HepG2 (cell line): ENCODE results near the gene THRB. TPM values are rescaled to one million over a fixed set of nuclear protein-coding genes. Genes with fewer than 3 reads are reported as not detected.

Source experiments
- ATAC-seq: fragments of 200-7000 bp; cut with Tn5 transposase; 3 replicates; pipeline ENCODE4 v1.9.1; 2020; ENCODE audit warnings: mild to moderate bottlenecking, moderate library complexity
- BruUV-seq: library from RNA; stranded (reverse); fragments of 400-500 nt; replicated peaks from 2 replicates; lab custom pipeline; 2021; lab: Mats Ljungman, UMichigan
- CTCF ChIA-PET: fragments of 300-600 bp; formaldehyde crosslinking; extraction: SDS; loops from one replicate; lab custom pipeline; 2021; ENCODE audit warnings: low total read pairs, inconsistent platforms, low intra/inter-chr PET ratio; lab: Yijun Ruan, JAX
- POLR2A ChIA-PET: fragments of 350-600 bp; sonication (Branson Sonifier 250); formaldehyde crosslinking; loops from one replicate; lab custom pipeline; 2020; ENCODE audit warnings: antibody characterized with exemption, inconsistent platforms; lab: Yijun Ruan, JAX
- DNase-seq: peaks from one replicate; pipeline ENCODE4 v3.0.0-alpha.2; 2015; ENCODE audit warnings: low spot score
- FAIRE-seq: peaks from 3 replicates; lab custom pipeline; 2011; peaks lifted over from hg19 to GRCh38; lab: Jason Lieb, UNC
- H2AFZ ChIP-seq: one replicate; pipeline ENCODE4 v1.6.1; 2011; ENCODE audit warnings: low read length, inconsistent platforms
- H3K27ac ChIP-seq: fragments of 300-600 bp; 3 replicates; pipeline ENCODE4 v1.8.0; 2011; ENCODE audit warnings: mixed run types, mild to moderate bottlenecking, mixed read lengths, low read length, inconsistent platforms; ENCODE audit not compliant: insufficient read depth; ENCODE audit errors: extremely low read length
- H3K27me3 ChIP-seq, 2 experiments: fragments of 200-600 bp in 1 of 2; 2 replicates in 1 of 2; 3 replicates in 1 of 2; pipeline versions ENCODE4 v1.6.0 to v1.8.0; 2011; ENCODE audit warnings: low read length in 2 of 2, mild to moderate bottlenecking in 2 of 2, moderate library complexity in 2 of 2, inconsistent platforms in 1 of 2; ENCODE audit not compliant: insufficient read depth in 2 of 2, control insufficient read depth in 1 of 2
- H3K36me3 ChIP-seq, 2 experiments: fragments of 200-600 bp in 1 of 2; replicated peaks in 1 of 2; 2 replicates in 1 of 2; 3 replicates in 1 of 2; pipeline versions ENCODE4 v1.5.1 to v1.8.0; 2011; ENCODE audit warnings: low read length in 2 of 2, inconsistent platforms in 1 of 2; ENCODE audit not compliant: insufficient read depth in 2 of 2, control insufficient read depth in 1 of 2
- H3K4me1 ChIP-seq: 2 replicates; pipeline ENCODE4 v1.5.1; 2012; ENCODE audit warnings: low read length, inconsistent platforms; ENCODE audit not compliant: insufficient read depth
- H3K4me2 ChIP-seq: 2 replicates; pipeline ENCODE4 v1.6.0; 2011; ENCODE audit warnings: low read depth, low read length, inconsistent platforms
- H3K4me3 ChIP-seq, 3 experiments: fragments of 200-600 bp in 1 of 3; sonication (generic), shearing (Covaris generic) in 1 of 3; replicated peaks in 1 of 3; 2 replicates each; pipeline ENCODE4 v1.5.1; 2011 to 2016; ENCODE audit warnings: low read length in 3 of 3, inconsistent platforms in 2 of 3, low read depth in 2 of 3, mild to moderate bottlenecking in 2 of 3, control low read depth in 1 of 3, mixed read lengths in 1 of 3; ENCODE audit not compliant: insufficient read depth in 1 of 3
- H3K79me2 ChIP-seq: one replicate; pipeline ENCODE4 v1.6.1; 2011; ENCODE audit warnings: low read length, inconsistent platforms; ENCODE audit not compliant: insufficient read depth
- H3K9ac ChIP-seq: 2 replicates; pipeline ENCODE4 v1.6.0; 2011; ENCODE audit warnings: mild to moderate bottlenecking, low read depth, low read length, inconsistent platforms; ENCODE audit not compliant: insufficient read depth
- H3K9me3 ChIP-seq: 2 replicates; pipeline ENCODE4 v1.5.1; 2012; ENCODE audit warnings: mild to moderate bottlenecking, low read length
- H4K20me1 ChIP-seq: 2 replicates; pipeline ENCODE4 v1.6.0; 2011; ENCODE audit warnings: inconsistent platforms, mild to moderate bottlenecking, low read length, moderate library complexity; ENCODE audit not compliant: insufficient read depth
- CBFB ChIP-seq: sonication (generic); formaldehyde crosslinking; IDR thresholded peaks from 2 replicates; pipeline ENCODE4 v1.4.0; 2020; ENCODE audit warnings: missing genetic modification reagents
- CBX2 ChIP-seq, 2 experiments: fragments of 200-600 bp in 1 of 2; sonication (generic); formaldehyde crosslinking in 1 of 2; IDR thresholded peaks; 2 replicates each; pipeline versions ENCODE4 v1.7.0 to v1.8.1; 2018 to 2022; ENCODE audit warnings: low read depth in 2 of 2, low read length in 1 of 2, mild to moderate bottlenecking in 1 of 2, missing genetic modification reagents in 1 of 2
- DMAP1 ChIP-seq: IDR thresholded peaks from 2 replicates; pipeline ENCODE4 v1.6.1; 2016
- HMGXB4 ChIP-seq, 2 experiments: sonication (generic) in 1 of 2; formaldehyde crosslinking in 1 of 2; IDR thresholded peaks; 2 replicates each; pipeline versions ENCODE4 v1.4.0 to v1.6.1; 2018 to 2020; ENCODE audit warnings: missing genetic modification reagents in 2 of 2, borderline replicate concordance in 1 of 2, low read depth in 1 of 2, mild to moderate bottlenecking in 1 of 2, missing biosample characterization in 1 of 2
- HNRNPL ChIP-seq: fragments of 200-400 bp; formaldehyde crosslinking; IDR thresholded peaks from 2 replicates; pipeline ENCODE4 v1.6.1; 2017; ENCODE audit warnings: mild to moderate bottlenecking, low read depth, low read length
- MIXL1 ChIP-seq: IDR thresholded peaks from 2 replicates; pipeline ENCODE4 v1.6.1; 2016
- MYNN ChIP-seq: sonication (generic); formaldehyde crosslinking; IDR thresholded peaks from 2 replicates; pipeline ENCODE4 v1.4.0; 2020; ENCODE audit warnings: mild to moderate bottlenecking, low read depth, missing genetic modification reagents
- PHF20 ChIP-seq: sonication (generic); formaldehyde crosslinking; IDR thresholded peaks from 2 replicates; pipeline ENCODE4 v1.5.0; 2020; ENCODE audit warnings: mild to moderate bottlenecking, missing genetic modification reagents
- RARG ChIP-seq: sonication (generic); formaldehyde crosslinking; IDR thresholded peaks from 2 replicates; pipeline ENCODE4 v1.4.0; 2020; ENCODE audit warnings: low read depth, mild to moderate bottlenecking, missing genetic modification reagents
- THAP9 ChIP-seq: sonication (generic); formaldehyde crosslinking; IDR thresholded peaks from 2 replicates; pipeline ENCODE4; 2020; ENCODE audit warnings: missing genetic modification reagents, mild to moderate bottlenecking, borderline replicate concordance
- YEATS2 ChIP-seq: sonication (generic); formaldehyde crosslinking; IDR thresholded peaks from 2 replicates; pipeline ENCODE4 v1.4.0; 2020; ENCODE audit warnings: missing genetic modification reagents, borderline replicate concordance
- ZBTB43 ChIP-seq: sonication (generic); formaldehyde crosslinking; conservative IDR thresholded peaks from 2 replicates; pipeline ENCODE4 v1.4.0; 2020; ENCODE audit warnings: missing genetic modification reagents
- ZBTB7B ChIP-seq: sonication (generic); formaldehyde crosslinking; IDR thresholded peaks from 2 replicates; pipeline ENCODE4 v1.4.0; 2020; ENCODE audit warnings: missing genetic modification reagents
- ZNF354B ChIP-seq: sonication (generic); formaldehyde crosslinking; IDR thresholded peaks from 2 replicates; pipeline ENCODE4 v1.8.0; 2022; ENCODE audit warnings: mild to moderate bottlenecking, missing genetic modification reagents
- ZNF780A ChIP-seq: sonication (generic); formaldehyde crosslinking; IDR thresholded peaks from 2 replicates; pipeline ENCODE4 v1.8.0; 2022; ENCODE audit warnings: mild to moderate bottlenecking, missing genetic modification reagents, moderate library complexity
- ZNF883 ChIP-seq: sonication (generic); formaldehyde crosslinking; IDR thresholded peaks from 2 replicates; pipeline ENCODE4 v1.5.1; 2020; ENCODE audit warnings: mild to moderate bottlenecking, missing genetic modification reagents; ENCODE audit errors: not compliant biosample characterization
- ZSCAN5A ChIP-seq: sonication (generic); formaldehyde crosslinking; IDR thresholded peaks from 2 replicates; pipeline ENCODE4 v1.8.0; 2022; ENCODE audit warnings: mild to moderate bottlenecking, missing genetic modification reagents, borderline replicate concordance
- WGBS: methylation state at CpG from one replicate; pipeline ENCODE4 v1.1.6; 2017; ENCODE audit warnings: low lambda C conversion rate; 5-methylcytosine and 5-hydroxymethylcytosine counted together
- in situ Hi-C: cut with HindIII; loops from 2 replicates; pipeline ENCODE4 v1.10.0; 2017; ENCODE audit warnings: low pct_unique_long_range_greater_than_20kb; ENCODE audit not compliant: extremely low pct_ligation_motif_present
- intact Hi-C: fragments of 100-400 bp; cut with micrococcal nuclease; formaldehyde crosslinking; loops from one replicate; pipeline ENCODE4 v1.10.0; 2022; ENCODE audit not compliant: unreplicated experiment
- polyA plus RNA-seq, 8 experiments: library from polyadenylated mRNA; depleted of rRNA in 3 of 8; stranded (reverse) in 7 of 8; unstranded in 1 of 8; fragments of >200 nt; fragmentation: Illumina TruSeq in 4 of 8; extraction: Trizol in 4 of 8; gene quantifications; 2 replicates each; pipeline versions ENCODE4 v1.2.1 to v1.2.3, GENCODE V29; 2011 to 2016; ENCODE audit warnings: low read depth in 4 of 8, missing spikeins in 1 of 8, mixed read lengths in 1 of 8; ENCODE audit not compliant: insufficient read depth in 1 of 8
- total RNA-seq, 5 experiments: library from RNA; depleted of rRNA; stranded (reverse); fragments of >200 nt; fragmentation: Illumina TruSeq; extraction: Trizol; gene quantifications; 2 replicates each; pipeline ENCODE4 v1.2.3, GENCODE V29; 2016; ENCODE audit warnings: low read depth in 1 of 5

Gene THRB
- total and polyA plus RNA-seq, 2 of the 13 experiments (the other 11 are each of a cell fraction or from before 2014, with no cell fraction given) = 4.7 to 22.7 TPM

GRCh38 chr3:24520976-24521419 is 26.3 kb upstream of the THRB start:
- in situ Hi-C loops = no loop called here
- Histone ChIP-seq H3K4me2 (peak overlapping the region; percentile 87), H3K27ac (peak overlapping the region; percentile 92), H3K36me3 (no peaks in the 10 kb centered on the region), H3K9ac (peak overlapping the region; percentile 87), H4K20me1 (no peaks in the 10 kb centered on the region), H3K4me1 (peaks cover 63% of the 10 kb centered on the region), H3K27me3 (no peaks in the 10 kb centered on the region; a peak in 1 of 5 replicates), H3K79me2 (peaks cover 16% of the 10 kb centered on the region), H3K4me3 (peak overlapping the region; percentile 82 to 93 (median 85)), H3K9me3 (no peaks in the 10 kb centered on the region), H2AFZ (peak overlapping the region; percentile 80)
- DNase-seq (peak; percentile 16), FAIRE-seq (no peak), ATAC-seq (peak; percentile 12)
- POLR2A ChIA-PET = interaction anchor here (0.9 to 3.2 kb wide), 6 partner anchors 15 to 145 kb away, joined by 3 to 29 read pairs (median 4); partner anchors contain the start of gene THRB
- no TSS peak for BruUV-seq
- CTCF ChIA-PET = no interaction called here
- intact Hi-C loops = loop anchor here (2.0 to 10.0 kb wide), 3 partner anchors 62 to 161 kb away; no protein-coding TSS in a partner anchor
- 0% methylated on average over 2 of the region's 8 CpGs for WGBS
- TF ChIP-seq DMAP1 (peak; percentile 35; the same call in 1 of the 2 replicates), HNRNPL (no peak), MYNN (CRISPR knock-in tag) (0 out of 2 replicates have a peak, but pooled peaks have one; percentile 7), RARG (CRISPR knock-in tag) (no peak), ZBTB7B (CRISPR knock-in tag) (no peak), ZNF354B (CRISPR knock-in tag) (peak; percentile 48; the same call in 1 of the 2 replicates), THAP9 (no peak), PHF20 (CRISPR knock-in tag) (no peak), ZNF883 (peak; percentile 34), CBFB (CRISPR knock-in tag) (no peak), YEATS2 (CRISPR knock-in tag) (no peak), CBX2 (IDR thresholded peaks at IDR 0.05; ENCODE audit: low read depth, low read length) (no peak), CBX2 (CRISPR knock-in tag; IDR thresholded peaks at IDR 0.05; ENCODE audit: low read depth) (no peak), ZBTB43 (CRISPR knock-in tag) (0 out of 2 replicates have a peak, but pooled peaks have one; percentile 21), MIXL1 (CRISPR knock-in tag) (no peak), ZSCAN5A (CRISPR knock-in tag) (0 out of 2 replicates have a peak, but pooled peaks have one; percentile 36), ZNF780A (CRISPR knock-in tag) (0 out of 2 replicates have a peak, but pooled peaks have one; percentile 39), HMGXB4 (CRISPR knock-in tag; IDR thresholded peaks at IDR 0.05; ENCODE audit: borderline replicate concordance in 1 of 2, low read depth in 1 of 2) (no peak)
